Measurements from ENCODE around the gene TXNDC5. TPM values are rescaled to one million over a fixed set of nuclear protein-coding genes. Genes with fewer than 3 reads are reported as not detected.

TXNDC5 gene
- total and polyA plus RNA-seq, 9 of the 15 experiments (the other 6 are each of a cell fraction or from before 2014, with no cell fraction given) = 33.9 to 156 (median 137) TPM

- Histone ChIP-seq H3K27me3 (ENCODE audit: control insufficient read depth in 2 of 2, insufficient read depth in 2 of 2, low read length in 2 of 2) (peaks cover 21 to 36% of the 10 kb centered on the region in 2 experiments), H3K9me1 (ENCODE audit: control insufficient read depth, insufficient read depth, low read length) (no peaks in the 10 kb centered on the region), H3K27ac (ENCODE audit: extremely low read depth, low read depth, low read length) (no peak overlapping the region), H3K4me3 (no peak overlapping the region), H3K9me3 (replicated peaks; ENCODE audit: control insufficient read depth, insufficient read depth, low read depth, low read length) (no peaks in the 10 kb centered on the region), H3K9ac (ENCODE audit: insufficient read depth in 1 of 2, low read depth in 2 of 2, low read length in 2 of 2) (no peak overlapping the region), H3K4me1 (replicated peaks in 1 of 2; ENCODE audit: control insufficient read depth in 2 of 2, insufficient read depth in 2 of 2, low read length in 2 of 2) (no peaks in the 10 kb centered on the region), H3K4me2 (ENCODE audit: insufficient read depth, low read length) (no peak overlapping the region), H3K79me2 (ENCODE audit: control insufficient read depth, insufficient read depth, low read length) (no peaks in the 10 kb centered on the region), H4K20me1 (replicated peaks; ENCODE audit: control insufficient read depth, insufficient read depth, low read length) (no peaks in the 10 kb centered on the region), H3K36me3 (ENCODE audit: control insufficient read depth, insufficient read depth, low read length) (no peaks in the 10 kb centered on the region), H2AFZ (ENCODE audit: low read depth, low read length) (no peak overlapping the region)
- ChIA-PET POLR2A (no interaction called here), CTCF (ENCODE audit: low intra/inter-chr PET ratio) (no interaction called here)
- ATAC-seq = no peak
- no peak for FAIRE-seq
- no peak for DNase-seq (ENCODE audit: extremely low read depth in 1 of 4, low spot score in 3 of 4)
- BruUV-seq (replicated peaks) = no TSS peak
- intact Hi-C loops (cut with micrococcal nuclease) (no loop called here), in situ Hi-C loops (cut with MboI) (no loop called here)
- WGBS (ENCODE audit: insufficient coverage, low coverage, missing lambda C conversion rate) = 9% methylated on average over 4 of the region's 4 CpGs
- TF ChIP-seq ELF4 (CRISPR knock-in tag; IDR thresholded peaks at IDR 0.05) (no peak), ZNF695 (CRISPR knock-in tag; IDR thresholded peaks at IDR 0.05) (no peak), ZNF766 (CRISPR knock-in tag; conservative IDR thresholded peaks at IDR 0.05) (no peak), ERF (CRISPR knock-in tag; IDR thresholded peaks at IDR 0.05) (no peak), DEAF1 (CRISPR knock-in tag; IDR thresholded peaks at IDR 0.05) (no peak)
- TF ChIP-seq, protein P1, sequence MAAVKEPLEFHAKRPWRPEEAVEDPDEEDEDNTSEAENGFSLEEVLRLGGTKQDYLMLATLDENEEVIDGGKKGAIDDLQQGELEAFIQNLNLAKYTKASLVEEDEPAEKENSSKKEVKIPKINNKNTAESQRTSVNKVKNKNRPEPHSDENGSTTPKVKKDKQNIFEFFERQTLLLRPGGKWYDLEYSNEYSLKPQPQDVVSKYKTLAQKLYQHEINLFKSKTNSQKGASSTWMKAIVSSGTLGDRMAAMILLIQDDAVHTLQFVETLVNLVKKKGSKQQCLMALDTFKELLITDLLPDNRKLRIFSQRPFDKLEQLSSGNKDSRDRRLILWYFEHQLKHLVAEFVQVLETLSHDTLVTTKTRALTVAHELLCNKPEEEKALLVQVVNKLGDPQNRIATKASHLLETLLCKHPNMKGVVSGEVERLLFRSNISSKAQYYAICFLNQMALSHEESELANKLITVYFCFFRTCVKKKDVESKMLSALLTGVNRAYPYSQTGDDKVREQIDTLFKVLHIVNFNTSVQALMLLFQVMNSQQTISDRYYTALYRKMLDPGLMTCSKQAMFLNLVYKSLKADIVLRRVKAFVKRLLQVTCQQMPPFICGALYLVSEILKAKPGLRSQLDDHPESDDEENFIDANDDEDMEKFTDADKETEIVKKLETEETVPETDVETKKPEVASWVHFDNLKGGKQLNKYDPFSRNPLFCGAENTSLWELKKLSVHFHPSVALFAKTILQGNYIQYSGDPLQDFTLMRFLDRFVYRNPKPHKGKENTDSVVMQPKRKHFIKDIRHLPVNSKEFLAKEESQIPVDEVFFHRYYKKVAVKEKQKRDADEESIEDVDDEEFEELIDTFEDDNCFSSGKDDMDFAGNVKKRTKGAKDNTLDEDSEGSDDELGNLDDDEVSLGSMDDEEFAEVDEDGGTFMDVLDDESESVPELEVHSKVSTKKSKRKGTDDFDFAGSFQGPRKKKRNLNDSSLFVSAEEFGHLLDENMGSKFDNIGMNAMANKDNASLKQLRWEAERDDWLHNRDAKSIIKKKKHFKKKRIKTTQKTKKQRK (IDR thresholded peaks at IDR 0.05; ENCODE audit: borderline replicate concordance, low read depth, low read length) = no peak
Measured at GRCh38 chr6:7836371-7837026, 74.1 kb downstream of the TXNDC5 start.
